HCEC 1CT (cell line): ENCODE results near the gene SLC16A7.

ENCODE experiments used
- DNase-seq: peaks from one replicate; pipeline ENCODE4 v3.0.0-alpha.2; 2017

Gene SLC16A7

GRCh38 chr12:59672273-59672672, 76.4 kb downstream of the SLC16A7 start:
- DNase-seq = no peak

- no peak for DNase-seq
Measured at GRCh38 chr12:59675461-59675860, 79.6 kb downstream of the SLC16A7 start.

- DNase-seq = no peak
Measured at GRCh38 chr12:59677857-59678256, 82.0 kb downstream of the SLC16A7 start.

- DNase-seq = no peak
Measured at GRCh38 chr12:59678759-59679411, 83.1 kb downstream of the SLC16A7 start.

- DNase-seq = peak; percentile 1
Measured at GRCh38 chr12:59689776-59690175, 93.9 kb downstream of the SLC16A7 start.

GRCh38 chr12:59695379-59695778, 99.5 kb downstream of the SLC16A7 start:
- peak; percentile 89 for DNase-seq

- DNase-seq = peak; percentile 96
Measured at GRCh38 chr12:59698600-59698999, 102.8 kb downstream of the SLC16A7 start.

- DNase-seq = peak; percentile 92
Measured at GRCh38 chr12:59699421-59700152, 103.8 kb downstream of the SLC16A7 start.

- DNase-seq = peak; percentile 5
Measured at GRCh38 chr12:59700153-59700450, 104.3 kb downstream of the SLC16A7 start.

- DNase-seq = peak; percentile 73
Measured at GRCh38 chr12:59708064-59708463, 112.2 kb downstream of the SLC16A7 start.

- peak; percentile 12 for DNase-seq
Measured at GRCh38 chr12:59708484-59708883, 112.7 kb downstream of the SLC16A7 start.

GRCh38 chr12:59710004-59710628, 114.3 kb downstream of the SLC16A7 start:
- DNase-seq = no peak

- no peak for DNase-seq
Measured at GRCh38 chr12:59710964-59711363, 115.1 kb downstream of the SLC16A7 start.

GRCh38 chr12:59715434-59715833, 119.6 kb downstream of the SLC16A7 start:
- DNase-seq = no peak

- DNase-seq = no peak
Measured at GRCh38 chr12:59716043-59716442, 120.2 kb downstream of the SLC16A7 start.

- DNase-seq = no peak
Measured at GRCh38 chr12:59717436-59717835, 121.6 kb downstream of the SLC16A7 start.

GRCh38 chr12:59719701-59720100, 123.9 kb downstream of the SLC16A7 start:
- no peak for DNase-seq

- DNase-seq = no peak
Measured at GRCh38 chr12:59723520-59723919, 127.7 kb downstream of the SLC16A7 start.

- no peak for DNase-seq
Measured at GRCh38 chr12:59724011-59724695, 128.3 kb downstream of the SLC16A7 start.

- no peak for DNase-seq
Measured at GRCh38 chr12:59733200-59733599, 137.4 kb downstream of the SLC16A7 start.

- no peak for DNase-seq
Measured at GRCh38 chr12:59734371-59734770, 138.5 kb downstream of the SLC16A7 start.

GRCh38 chr12:59735231-59735630, 139.4 kb downstream of the SLC16A7 start:
- DNase-seq = no peak

GRCh38 chr12:59736359-59736758, 140.5 kb downstream of the SLC16A7 start:
- no peak for DNase-seq

- peak; percentile 92 for DNase-seq
Measured at GRCh38 chr12:59736786-59737185, 141.0 kb downstream of the SLC16A7 start.
